Skeletal muscle cell (primary cell): ENCODE results near the gene XPNPEP2.

Source experiments
- DNase-seq: peaks from one replicate; pipeline ENCODE4 v3.0.0-alpha.2; 2010; ENCODE audit warnings: low read depth
- H3K4me3 ChIP-seq: 2 replicates; pipeline ENCODE4 v1.5.1; 2011; ENCODE audit warnings: low read depth, mild to moderate bottlenecking, control low read depth, low read length, moderate library complexity

The XPNPEP2 gene

GRCh38 chrX:129771266-129771995 lies 32.7 kb downstream of the XPNPEP2 start:
- no peak overlapping the region for H3K4me3 ChIP-seq
- no peak for DNase-seq

- no peak overlapping the region for H3K4me3 ChIP-seq
- no peak for DNase-seq
Observed at GRCh38 chrX:129772796-129773431, 34.1 kb downstream of the XPNPEP2 start.

- no peak overlapping the region for H3K4me3 ChIP-seq
- DNase-seq: no peak
Observed at GRCh38 chrX:129773649-129774458, 35.1 kb downstream of the XPNPEP2 start.

- DNase-seq: no peak
- H3K4me3 ChIP-seq: no peak overlapping the region
Observed at GRCh38 chrX:129777218-129778030, 38.6 kb downstream of the XPNPEP2 start.

GRCh38 chrX:129779086-129779672 lies 40.4 kb downstream of the XPNPEP2 start:
- H3K4me3 ChIP-seq: no peak overlapping the region
- DNase-seq: no peak

- H3K4me3 ChIP-seq: no peak within 1 kb of the TSS
- DNase-seq: no peak
Observed at GRCh38 chrX:129779747-129780146, 41.0 kb downstream of the XPNPEP2 start, which contains the start of gene SASH3. Gene SASH3, plus strand, starts transcription at chrX:129779949. Its CDS starts 149 bp downstream, at chrX:129780098.

- no peak for DNase-seq
- no peak overlapping the region for H3K4me3 ChIP-seq
Observed at GRCh38 chrX:129780441-129781105, 41.8 kb downstream of the XPNPEP2 start.

- DNase-seq: no peak
- no peak overlapping the region for H3K4me3 ChIP-seq
Observed at GRCh38 chrX:129781134-129781672, 42.4 kb downstream of the XPNPEP2 start.

- no peak overlapping the region for H3K4me3 ChIP-seq
- DNase-seq: no peak
Observed at GRCh38 chrX:129781680-129782495, 43.1 kb downstream of the XPNPEP2 start.

GRCh38 chrX:129782706-129783105 lies 43.9 kb downstream of the XPNPEP2 start:
- no peak overlapping the region for H3K4me3 ChIP-seq
- no peak for DNase-seq

GRCh38 chrX:129783291-129783713 lies 44.5 kb downstream of the XPNPEP2 start:
- DNase-seq: no peak
- H3K4me3 ChIP-seq: no peak overlapping the region

GRCh38 chrX:129784371-129784770 lies 45.6 kb downstream of the XPNPEP2 start:
- no peak for DNase-seq
- no peak overlapping the region for H3K4me3 ChIP-seq

GRCh38 chrX:129785160-129785947 lies 46.6 kb downstream of the XPNPEP2 start:
- no peak overlapping the region for H3K4me3 ChIP-seq
- DNase-seq: no peak

- DNase-seq: no peak
- no peak overlapping the region for H3K4me3 ChIP-seq
Observed at GRCh38 chrX:129786210-129786651, 47.5 kb downstream of the XPNPEP2 start.

GRCh38 chrX:129787336-129788055 lies 48.7 kb downstream of the XPNPEP2 start:
- H3K4me3 ChIP-seq: no peak overlapping the region
- DNase-seq: no peak

GRCh38 chrX:129788527-129788926 lies 49.7 kb downstream of the XPNPEP2 start:
- DNase-seq: no peak
- H3K4me3 ChIP-seq: no peak overlapping the region
